ACHN (cell line): ENCODE data around the gene ZBTB4.

Experiments
- DNase-seq: peaks from one replicate; pipeline ENCODE4 v3.0.0-alpha.2; 2015
- in situ Hi-C: cut with HindIII; loops from 2 replicates; pipeline ENCODE4 v1.10.0; 2017; ENCODE audit warnings: low sequenced_read_pairs, low pct_ligation_motif_present, low pct_unique_long_range_greater_than_20kb

Gene ZBTB4

DNA sequence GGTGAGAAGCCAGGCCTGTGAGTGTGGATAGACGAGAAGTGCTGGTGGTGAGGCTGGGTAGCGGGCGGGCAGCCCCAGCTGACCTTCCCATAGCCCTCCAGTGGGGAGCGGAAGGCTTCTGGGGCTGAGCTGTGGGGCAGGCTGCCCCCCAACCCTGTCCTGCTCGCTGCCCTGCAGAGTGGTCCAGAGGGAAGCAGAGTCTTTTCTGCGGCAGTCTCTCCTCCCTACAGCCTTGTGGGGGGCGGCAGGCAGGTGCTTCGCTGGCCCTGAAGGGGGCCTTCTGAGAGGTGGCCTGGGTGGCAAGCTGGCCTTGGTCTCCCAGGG, 68.0 kb downstream of the ZBTB4 start:
- in situ Hi-C loops: no loop called here
- no peak for DNase-seq

- in situ Hi-C loops: no loop called here
- no peak for DNase-seq
Measured at GRCh38 chr17:7410634-7411426, 68.6 kb downstream of the ZBTB4 start.

DNA sequence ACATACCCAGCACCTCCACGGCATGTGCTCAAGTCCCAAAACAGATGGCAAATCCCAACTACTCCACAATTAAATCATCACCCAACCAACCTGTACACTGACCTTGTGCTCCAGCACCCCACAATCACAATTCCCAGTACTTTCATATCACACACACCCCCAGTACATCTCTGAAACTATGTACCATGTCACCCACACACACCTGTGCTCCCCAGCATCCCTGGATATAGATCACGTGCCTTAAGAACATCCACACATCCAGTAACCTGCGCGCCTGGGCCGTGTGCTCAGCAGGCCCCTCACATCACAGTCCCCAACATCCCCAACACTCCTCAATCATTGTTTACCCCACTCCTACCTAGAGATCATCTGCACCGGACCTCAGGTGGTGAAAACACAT, 69.7 kb downstream of the ZBTB4 start:
- DNase-seq: no peak
- in situ Hi-C loops: no loop called here
